Neural cell (in vitro differentiated cells): ENCODE data around the gene ATP5F1A. TPM values are rescaled to one million over a fixed set of nuclear protein-coding genes. Genes with fewer than 3 reads are reported as not detected.

ENCODE experiments used
- H2AFZ ChIP-seq: fragments of 200-600, 300-800 bp; sonication (generic), shearing (Covaris generic); 2 replicates; pipeline ENCODE4 v1.6.0; 2014; ENCODE audit warnings: low read depth, mild to moderate bottlenecking, antibody characterized with exemption, low read length, moderate library complexity
- H3F3A ChIP-seq: fragments of 200-600 bp; shearing (Covaris generic); 2 replicates; pipeline ENCODE4 v1.6.1; 2016; ENCODE audit warnings: mild to moderate bottlenecking, moderate library complexity, mixed read lengths, antibody characterized with exemption, low read length; ENCODE audit not compliant: insufficient read depth, poor library complexity, severe bottlenecking
- H3K27ac ChIP-seq: fragments of 200-600, 300-800 bp; sonication (generic), shearing (Covaris generic); 2 replicates; pipeline ENCODE4 v1.5.1; 2014; ENCODE audit warnings: mild to moderate bottlenecking, low read length, moderate library complexity
- H3K27me3 ChIP-seq: fragments of 300-800, 200-600 bp; sonication (generic), shearing (Covaris generic); 2 replicates; pipeline ENCODE4 v1.6.0; 2014; ENCODE audit warnings: mild to moderate bottlenecking, low read depth, low read length, moderate library complexity; ENCODE audit not compliant: insufficient read depth
- H3K36me3 ChIP-seq: fragments of 300-800, 200-600 bp; sonication (generic), shearing (Covaris generic); 2 replicates; pipeline ENCODE4 v1.5.1; 2014; ENCODE audit warnings: mild to moderate bottlenecking, antibody characterized with exemption, low read length, moderate library complexity; ENCODE audit not compliant: insufficient read depth
- H3K4me2 ChIP-seq: fragments of 300-800, 200-600 bp; sonication (generic), shearing (Covaris generic); 2 replicates; pipeline ENCODE4 v1.6.0; 2014; ENCODE audit warnings: mild to moderate bottlenecking, low read length
- H3K4me3 ChIP-seq: fragments of 300-800, 200-600 bp; sonication (generic), shearing (Covaris generic); 2 replicates; pipeline ENCODE4 v1.5.1; 2014; ENCODE audit warnings: mild to moderate bottlenecking, low read length, moderate library complexity
- H3K79me2 ChIP-seq: fragments of 200-600 bp; shearing (Covaris generic); replicated peaks from 2 replicates; pipeline ENCODE4 v1.6.0; 2014; ENCODE audit warnings: mild to moderate bottlenecking, low read length, moderate library complexity; ENCODE audit not compliant: insufficient read depth
- H3K9ac ChIP-seq: fragments of 300-800, 200-600 bp; sonication (generic), shearing (Covaris generic); 2 replicates; pipeline ENCODE4 v1.6.1; 2016; ENCODE audit warnings: mild to moderate bottlenecking, low read length, mixed read lengths
- H3K9me2 ChIP-seq: fragments of 200-600 bp; shearing (Covaris generic); 2 replicates; pipeline ENCODE4 v1.6.1; 2016; ENCODE audit warnings: mild to moderate bottlenecking, low read length, mixed read lengths; ENCODE audit not compliant: insufficient read depth
- H3K9me3 ChIP-seq: fragments of 200-600, 300-800 bp; sonication (generic), shearing (Covaris generic); 2 replicates; pipeline ENCODE4 v1.6.1; 2016; ENCODE audit warnings: mild to moderate bottlenecking, mixed run types, low read length, moderate library complexity, mixed read lengths
- H4K20me1 ChIP-seq: fragments of 200-600 bp; shearing (Covaris generic); 2 replicates; pipeline ENCODE4 v1.6.1; 2016; ENCODE audit warnings: mild to moderate bottlenecking, mixed run types; ENCODE audit not compliant: insufficient read depth
- EP300 ChIP-seq: fragments of 450-650 bp; conservative IDR thresholded peaks from 2 replicates; pipeline ENCODE4 v1.6.1; 2014; ENCODE audit warnings: antibody characterized with exemption, mild to moderate bottlenecking, moderate library complexity; ENCODE audit not compliant: poor library complexity, severe bottlenecking
- EZH2 ChIP-seq: fragments of 200-600, 300-800 bp; shearing (Covaris generic), sonication (generic); IDR thresholded peaks from 2 replicates; pipeline ENCODE4 v1.6.1; 2014; ENCODE audit warnings: antibody characterized with exemption, low read length, borderline replicate concordance, mild to moderate bottlenecking; ENCODE audit not compliant: insufficient read depth, poor library complexity, severe bottlenecking
- MXI1 ChIP-seq: fragments of 450-650 bp; conservative IDR thresholded peaks from 2 replicates; pipeline ENCODE4 v1.6.1; 2014; ENCODE audit warnings: antibody characterized with exemption, mild to moderate bottlenecking; ENCODE audit not compliant: poor library complexity, severe bottlenecking
- POLR2AphosphoS5 ChIP-seq: IDR thresholded peaks from 2 replicates; pipeline ENCODE4 v1.6.1; 2012
- RAD21 ChIP-seq: fragments of 450-650 bp; conservative IDR thresholded peaks from 2 replicates; pipeline ENCODE4 v1.6.1; 2014; ENCODE audit warnings: antibody characterized with exemption, mild to moderate bottlenecking, moderate library complexity
- SMC3 ChIP-seq: fragments of 450-650 bp; conservative IDR thresholded peaks from 2 replicates; pipeline ENCODE4 v1.6.1; 2014; ENCODE audit warnings: antibody characterized with exemption, mild to moderate bottlenecking, moderate library complexity; ENCODE audit not compliant: poor library complexity
- TAF1 ChIP-seq: IDR thresholded peaks from 2 replicates; pipeline ENCODE4 v1.6.1; 2012; ENCODE audit warnings: low read depth
- polyA plus RNA-seq: library from polyadenylated mRNA; depleted of rRNA; stranded (reverse); fragments of >200 nt; gene quantifications from 2 replicates; pipeline ENCODE4 v1.2.3, GENCODE V29; 2014
- TF ChIP-seq, protein P1 (sequence below): fragments of 450-650 bp; IDR thresholded peaks from 2 replicates; pipeline ENCODE4 v1.5.1; 2014; ENCODE audit warnings: antibody characterized with exemption, mild to moderate bottlenecking, moderate library complexity; ENCODE audit not compliant: poor library complexity, severe bottlenecking
- TF ChIP-seq, protein P2 (sequence below): IDR thresholded peaks from 2 replicates; pipeline ENCODE4 v1.6.1; 2012; ENCODE audit warnings: borderline replicate concordance

The ATP5F1A gene
- polyA plus RNA-seq, 1 donor from 2014 or later, result 1,949 TPM

DNA sequence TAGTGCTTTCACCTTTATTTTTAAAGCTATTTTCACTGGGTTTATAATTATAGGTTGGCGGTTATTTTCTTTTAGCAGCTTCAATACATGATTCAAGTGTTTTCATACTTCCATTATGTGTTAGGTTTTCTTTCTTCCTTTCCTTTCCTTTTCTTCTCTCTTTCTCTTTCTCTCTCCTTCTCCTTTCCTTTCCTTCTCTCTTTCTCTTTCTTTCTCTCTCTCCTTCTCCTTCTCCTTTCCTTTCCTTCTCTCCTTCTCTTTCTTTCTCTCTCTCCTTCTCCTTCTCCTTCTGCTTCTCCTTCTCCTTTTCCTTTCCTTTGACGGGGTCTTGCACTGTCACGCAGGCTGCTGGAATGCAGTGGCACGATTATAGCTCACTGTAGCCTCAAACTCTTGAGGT is 42.1 kb upstream of the ATP5F1A start:
- no peaks in the 10 kb centered on the region for H3F3A ChIP-seq
- no peak overlapping the region for H3K9ac ChIP-seq
- TF ChIP-seq TAF1 (no peak), MXI1 (no peak), POLR2AphosphoS5 (no peak), EZH2 (no peak)
- TF ChIP-seq, protein P1, sequence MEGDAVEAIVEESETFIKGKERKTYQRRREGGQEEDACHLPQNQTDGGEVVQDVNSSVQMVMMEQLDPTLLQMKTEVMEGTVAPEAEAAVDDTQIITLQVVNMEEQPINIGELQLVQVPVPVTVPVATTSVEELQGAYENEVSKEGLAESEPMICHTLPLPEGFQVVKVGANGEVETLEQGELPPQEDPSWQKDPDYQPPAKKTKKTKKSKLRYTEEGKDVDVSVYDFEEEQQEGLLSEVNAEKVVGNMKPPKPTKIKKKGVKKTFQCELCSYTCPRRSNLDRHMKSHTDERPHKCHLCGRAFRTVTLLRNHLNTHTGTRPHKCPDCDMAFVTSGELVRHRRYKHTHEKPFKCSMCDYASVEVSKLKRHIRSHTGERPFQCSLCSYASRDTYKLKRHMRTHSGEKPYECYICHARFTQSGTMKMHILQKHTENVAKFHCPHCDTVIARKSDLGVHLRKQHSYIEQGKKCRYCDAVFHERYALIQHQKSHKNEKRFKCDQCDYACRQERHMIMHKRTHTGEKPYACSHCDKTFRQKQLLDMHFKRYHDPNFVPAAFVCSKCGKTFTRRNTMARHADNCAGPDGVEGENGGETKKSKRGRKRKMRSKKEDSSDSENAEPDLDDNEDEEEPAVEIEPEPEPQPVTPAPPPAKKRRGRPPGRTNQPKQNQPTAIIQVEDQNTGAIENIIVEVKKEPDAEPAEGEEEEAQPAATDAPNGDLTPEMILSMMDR, result no peak
- TF ChIP-seq, protein P2, sequence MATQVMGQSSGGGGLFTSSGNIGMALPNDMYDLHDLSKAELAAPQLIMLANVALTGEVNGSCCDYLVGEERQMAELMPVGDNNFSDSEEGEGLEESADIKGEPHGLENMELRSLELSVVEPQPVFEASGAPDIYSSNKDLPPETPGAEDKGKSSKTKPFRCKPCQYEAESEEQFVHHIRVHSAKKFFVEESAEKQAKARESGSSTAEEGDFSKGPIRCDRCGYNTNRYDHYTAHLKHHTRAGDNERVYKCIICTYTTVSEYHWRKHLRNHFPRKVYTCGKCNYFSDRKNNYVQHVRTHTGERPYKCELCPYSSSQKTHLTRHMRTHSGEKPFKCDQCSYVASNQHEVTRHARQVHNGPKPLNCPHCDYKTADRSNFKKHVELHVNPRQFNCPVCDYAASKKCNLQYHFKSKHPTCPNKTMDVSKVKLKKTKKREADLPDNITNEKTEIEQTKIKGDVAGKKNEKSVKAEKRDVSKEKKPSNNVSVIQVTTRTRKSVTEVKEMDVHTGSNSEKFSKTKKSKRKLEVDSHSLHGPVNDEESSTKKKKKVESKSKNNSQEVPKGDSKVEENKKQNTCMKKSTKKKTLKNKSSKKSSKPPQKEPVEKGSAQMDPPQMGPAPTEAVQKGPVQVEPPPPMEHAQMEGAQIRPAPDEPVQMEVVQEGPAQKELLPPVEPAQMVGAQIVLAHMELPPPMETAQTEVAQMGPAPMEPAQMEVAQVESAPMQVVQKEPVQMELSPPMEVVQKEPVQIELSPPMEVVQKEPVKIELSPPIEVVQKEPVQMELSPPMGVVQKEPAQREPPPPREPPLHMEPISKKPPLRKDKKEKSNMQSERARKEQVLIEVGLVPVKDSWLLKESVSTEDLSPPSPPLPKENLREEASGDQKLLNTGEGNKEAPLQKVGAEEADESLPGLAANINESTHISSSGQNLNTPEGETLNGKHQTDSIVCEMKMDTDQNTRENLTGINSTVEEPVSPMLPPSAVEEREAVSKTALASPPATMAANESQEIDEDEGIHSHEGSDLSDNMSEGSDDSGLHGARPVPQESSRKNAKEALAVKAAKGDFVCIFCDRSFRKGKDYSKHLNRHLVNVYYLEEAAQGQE, result no peak

GRCh38 chr18:46134920-46135675 is 37.0 kb upstream of the ATP5F1A start:
- Histone ChIP-seq H4K20me1 (no peaks in the 10 kb centered on the region), H3K9me3 (no peaks in the 10 kb centered on the region), H3K9me2 (no peaks in the 10 kb centered on the region), H3K4me2 (no peak overlapping the region), H2AFZ (no peak overlapping the region), H3K9ac (no peak overlapping the region), H3K36me3 (no peaks in the 10 kb centered on the region), H3K4me3 (no peak overlapping the region), H3F3A (no peaks in the 10 kb centered on the region), H3K79me2 (no peaks in the 10 kb centered on the region), H3K27me3 (no peaks in the 10 kb centered on the region), H3K27ac (no peak overlapping the region)
- TF ChIP-seq POLR2AphosphoS5, result no peak
- TF ChIP-seq, protein P1, result no peak
- no peak for TF ChIP-seq TAF1
- TF ChIP-seq RAD21, result no peak
- TF ChIP-seq MXI1, result no peak
- TF ChIP-seq, protein P2, result no peak
- TF ChIP-seq EZH2, result no peak
- no peak for TF ChIP-seq EP300
- no peak for TF ChIP-seq SMC3

More for the DNA sequence above, 42.1 kb upstream of the ATP5F1A start:
- H3K9me3 ChIP-seq, result no peaks in the 10 kb centered on the region
- H3K9me2 ChIP-seq, result no peaks in the 10 kb centered on the region
- H3K79me2 ChIP-seq, result no peaks in the 10 kb centered on the region
- no peak overlapping the region for H2AFZ ChIP-seq
- H3K4me3 ChIP-seq, result no peak overlapping the region
- H4K20me1 ChIP-seq, result no peaks in the 10 kb centered on the region
- no peaks in the 10 kb centered on the region for H3K36me3 ChIP-seq
- no peak overlapping the region for H3K27ac ChIP-seq
- H3K4me2 ChIP-seq, result no peak overlapping the region
- H3K27me3 ChIP-seq, result no peaks in the 10 kb centered on the region
